Measurements from ENCODE around the gene ZNF846. TPM values are rescaled to one million over a fixed set of nuclear protein-coding genes. Genes with fewer than 3 reads are reported as not detected.

Gene ZNF846
- total RNA-seq, 2 experiments from 2014 or later = 5.3 to 6.4 TPM

DNA sequence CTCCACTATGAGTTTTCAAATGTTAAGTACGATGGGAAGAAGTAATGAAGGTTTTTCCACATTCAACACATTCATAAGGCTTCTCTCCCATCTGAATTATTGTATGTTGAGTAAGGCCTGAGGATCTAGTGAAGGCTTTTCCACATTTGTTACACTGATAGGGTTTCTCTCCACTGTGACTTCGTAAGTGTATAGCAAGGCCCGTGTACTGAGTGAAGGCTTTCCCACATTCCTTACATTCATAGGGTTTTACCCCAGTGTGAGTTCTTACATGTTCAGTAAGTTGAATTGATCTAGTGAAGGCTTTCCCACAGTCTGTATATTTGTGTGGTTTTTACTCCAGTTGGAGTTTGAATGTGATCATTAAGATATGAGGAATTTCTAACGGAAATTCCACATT lies 44.4 kb downstream of the ZNF846 start:
- Mint-ChIP-seq H3K27ac (no peak overlapping the region), H3K36me3 (ENCODE audit: low read depth) (no peaks in the 10 kb centered on the region), H3K4me3 (no peak overlapping the region), H3K27me3 (no peaks in the 10 kb centered on the region), H3K9me3 (ENCODE audit: low read depth) (peaks cover 13% of the 10 kb centered on the region), H3K4me1 (peaks cover 6% of the 10 kb centered on the region)
- intact Hi-C loops (cut with DNase I, micrococcal nuclease) = no loop called here
- ChIA-PET CTCF (no interaction called here), POLR2A (no interaction called here)
- no peak for DNase-seq
- ATAC-seq = no peak

DNA sequence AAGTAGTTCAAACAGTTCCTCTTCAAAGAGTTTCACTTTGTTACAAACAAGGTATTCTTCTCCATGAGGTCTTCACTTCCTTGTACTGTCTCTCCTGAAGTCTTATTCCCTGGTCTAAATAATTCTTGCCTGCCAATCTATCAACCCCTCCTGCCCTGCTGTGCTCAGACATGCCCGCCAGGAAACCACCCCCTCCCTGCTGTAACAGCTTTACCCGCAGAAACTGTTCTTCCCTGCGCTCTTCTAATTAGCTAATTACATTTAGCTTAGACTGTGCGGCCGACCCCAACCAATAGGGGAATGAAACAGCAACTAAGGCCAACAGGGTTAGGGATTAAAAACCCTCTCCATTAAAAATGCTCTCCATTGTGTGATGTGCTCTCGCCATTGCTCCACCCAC lies 46.7 kb downstream of the ZNF846 start:
- H3K4me3 Mint-ChIP-seq = no peak overlapping the region
- peak; percentile 49 for ATAC-seq

DNA sequence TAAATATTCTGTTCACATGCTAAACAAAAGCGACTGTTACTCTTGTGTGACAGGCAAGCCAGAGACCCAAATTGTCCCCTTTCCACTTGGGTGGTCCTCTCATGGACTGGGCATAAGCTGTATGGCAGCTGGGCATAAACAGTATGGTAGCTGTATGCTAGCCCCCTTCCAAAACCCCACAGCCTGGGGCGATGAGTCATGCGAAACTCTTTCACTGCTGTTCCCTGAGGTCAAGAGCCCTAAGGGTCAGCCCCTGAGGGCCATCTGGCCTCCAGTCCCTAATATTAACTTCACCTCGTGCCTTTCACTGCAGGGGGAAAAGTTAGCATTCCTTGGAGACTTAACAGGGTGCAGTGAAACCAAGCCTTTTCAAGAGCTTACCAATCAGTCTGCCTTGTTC lies 48.0 kb downstream of the ZNF846 start:
- H3K27ac Mint-ChIP-seq = no peak overlapping the region
- ATAC-seq (no peak), DNase-seq (no peak)
- intact Hi-C loops (cut with DNase I, micrococcal nuclease) = no loop called here
- peaks cover 6% of the 10 kb centered on the region for H3K4me1 Mint-ChIP-seq
- H3K9me3 Mint-ChIP-seq (ENCODE audit: low read depth) = peaks cover 13% of the 10 kb centered on the region
- CTCF ChIA-PET = no interaction called here
- POLR2A ChIA-PET = no interaction called here
- H3K4me3 Mint-ChIP-seq = no peak overlapping the region
- H3K36me3 Mint-ChIP-seq (ENCODE audit: low read depth) = no peaks in the 10 kb centered on the region
- peaks cover 7% of the 10 kb centered on the region for H3K27me3 Mint-ChIP-seq

More for the DNA sequence above, 46.7 kb downstream of the ZNF846 start:
- CTCF ChIA-PET = interaction anchor here (0.9 kb wide), 1 partner anchor 94 kb away, joined by 3 read pairs; no protein-coding TSS in a partner anchor
- peaks cover 6% of the 10 kb centered on the region for H3K4me1 Mint-ChIP-seq
- intact Hi-C loops (cut with DNase I, micrococcal nuclease) = no loop called here
- no peak overlapping the region for H3K27ac Mint-ChIP-seq
- no peaks in the 10 kb centered on the region for H3K36me3 Mint-ChIP-seq (ENCODE audit: low read depth)
- POLR2A ChIA-PET = no interaction called here
- peaks cover 7% of the 10 kb centered on the region for H3K27me3 Mint-ChIP-seq
- H3K9me3 Mint-ChIP-seq (ENCODE audit: low read depth) = peaks cover 13% of the 10 kb centered on the region
- DNase-seq = peak; percentile 13

DNA sequence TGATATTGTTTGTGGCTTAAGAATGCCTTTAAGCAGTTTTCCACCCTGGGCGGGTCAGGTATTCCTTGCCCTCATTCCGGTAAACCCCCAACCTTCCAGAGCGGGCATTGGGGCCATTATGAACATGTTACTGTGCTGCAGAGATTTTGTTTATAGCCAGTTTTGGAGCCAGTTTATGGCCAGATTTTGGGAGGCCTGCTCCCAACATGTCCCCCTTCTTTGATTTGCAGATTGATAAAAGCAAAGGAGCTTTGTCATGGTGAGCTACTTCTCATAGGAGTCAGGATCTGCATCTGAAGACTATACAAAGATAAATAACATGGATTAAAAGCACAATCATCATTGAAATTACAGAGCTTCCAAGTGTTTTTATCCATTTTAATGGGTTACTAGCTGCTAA lies 56.7 kb downstream of the ZNF846 start:
- POLR2A ChIA-PET = no interaction called here
- Mint-ChIP-seq H3K36me3 (ENCODE audit: low read depth) (peaks cover 7% of the 10 kb centered on the region), H3K9me3 (ENCODE audit: low read depth) (peaks cover 36% of the 10 kb centered on the region), H3K27ac (no peak overlapping the region), H3K4me3 (no peak overlapping the region), H3K27me3 (peaks cover 2% of the 10 kb centered on the region), H3K4me1 (no peaks in the 10 kb centered on the region)
- intact Hi-C loops (cut with DNase I, micrococcal nuclease) = no loop called here
- DNase-seq = no peak
- no peak for ATAC-seq
- CTCF ChIA-PET = no interaction called here

DNA sequence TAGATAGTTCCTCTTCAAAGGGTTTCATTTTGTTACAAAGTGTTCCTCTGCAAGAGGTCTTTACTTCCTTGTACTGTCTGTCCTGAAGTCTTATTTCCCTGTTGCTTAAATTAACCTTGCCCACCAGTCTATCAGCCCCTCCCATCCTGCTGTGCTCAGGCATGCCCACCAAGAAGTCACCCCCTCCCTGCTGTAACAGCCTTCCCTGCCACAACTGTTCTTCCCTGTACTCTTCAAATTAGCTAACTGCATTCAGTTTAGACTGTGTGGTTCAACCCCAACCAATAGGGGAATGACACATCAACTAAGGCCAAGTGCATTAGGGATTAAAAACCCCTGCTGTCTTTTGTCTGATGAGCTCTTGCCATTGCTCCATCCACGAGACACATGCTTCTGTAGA lies 59.2 kb downstream of the ZNF846 start:
- ATAC-seq (no peak), DNase-seq (no peak)
- peaks cover 36% of the 10 kb centered on the region for H3K9me3 Mint-ChIP-seq (ENCODE audit: low read depth)
- CTCF ChIA-PET = no interaction called here
- no peak overlapping the region for H3K27ac Mint-ChIP-seq
- intact Hi-C loops (cut with DNase I, micrococcal nuclease) = no loop called here
- no peaks in the 10 kb centered on the region for H3K4me1 Mint-ChIP-seq
- H3K4me3 Mint-ChIP-seq = no peak overlapping the region
- POLR2A ChIA-PET = no interaction called here
- H3K27me3 Mint-ChIP-seq = peaks cover 2% of the 10 kb centered on the region
- peaks cover 7% of the 10 kb centered on the region for H3K36me3 Mint-ChIP-seq (ENCODE audit: low read depth)

- H3K27ac Mint-ChIP-seq = no peak overlapping the region
- ATAC-seq = no peak
- H3K27me3 Mint-ChIP-seq = peaks cover 2% of the 10 kb centered on the region
- H3K36me3 Mint-ChIP-seq (ENCODE audit: low read depth) = peaks cover 2% of the 10 kb centered on the region
- no peak overlapping the region for H3K4me3 Mint-ChIP-seq
- peaks cover 7% of the 10 kb centered on the region for H3K4me1 Mint-ChIP-seq
- peaks cover 14% of the 10 kb centered on the region for H3K9me3 Mint-ChIP-seq (ENCODE audit: low read depth)
- DNase-seq = no peak
- POLR2A ChIA-PET = interaction anchor here (0.6 kb wide), 1 partner anchor 606 kb away, joined by 3 read pairs; no protein-coding TSS in a partner anchor
- intact Hi-C loops (cut with DNase I, micrococcal nuclease) = no loop called here
- CTCF ChIA-PET = no interaction called here
These were observed 62.7 kb downstream of the ZNF846 start for GRCh38 chr19:9705836-9706235.

DNA sequence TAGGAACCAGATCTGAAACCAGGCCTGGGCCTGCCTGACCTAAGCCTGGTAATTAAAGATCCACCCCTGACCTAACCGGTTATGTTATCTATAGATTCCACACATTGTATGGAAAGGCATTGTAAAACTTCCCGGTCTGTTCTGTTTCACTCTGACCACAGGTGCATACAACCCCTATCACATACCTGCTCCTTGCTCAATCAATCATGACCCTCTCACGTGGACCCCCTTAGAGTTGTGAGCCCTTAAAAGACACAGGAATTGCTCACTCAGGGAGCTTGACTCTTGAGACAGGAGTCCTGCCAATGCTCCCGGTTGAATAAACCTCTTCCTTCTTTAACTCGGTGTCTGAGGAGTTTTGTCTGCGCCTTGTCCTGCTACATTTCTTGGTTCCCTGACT lies 66.4 kb downstream of the ZNF846 start:
- ChIA-PET POLR2A (no interaction called here), CTCF (no interaction called here)
- H3K27ac Mint-ChIP-seq = no peak overlapping the region
- DNase-seq = no peak
- intact Hi-C loops (cut with DNase I, micrococcal nuclease) = no loop called here
- H3K4me1 Mint-ChIP-seq = peaks cover 7% of the 10 kb centered on the region
- H3K27me3 Mint-ChIP-seq = peaks cover 3% of the 10 kb centered on the region
- no peak overlapping the region for H3K4me3 Mint-ChIP-seq
- no peak for ATAC-seq
- peaks cover 10% of the 10 kb centered on the region for H3K9me3 Mint-ChIP-seq (ENCODE audit: low read depth)
- no peaks in the 10 kb centered on the region for H3K36me3 Mint-ChIP-seq (ENCODE audit: low read depth)

Other genes with a start within 250 kb of the ZNF846 start
- gene ZNF426, start 230.1 kb downstream of the ZNF846 start, total RNA-seq = 10 to 100 TPM; 10.4 to 12.3 TPM
- 10 to 100 TPM; 71.4 to 75.3 TPM for gene ZNF121, start 184.2 kb downstream of the ZNF846 start, total RNA-seq
- gene ZNF561, start 147.5 kb downstream of the ZNF846 start, total RNA-seq = 10 to 100 TPM; 19.1 to 22.7 TPM
- gene ZNF562, start 93.6 kb downstream of the ZNF846 start, total RNA-seq = 10 to 100 TPM; 29.9 to 39.7 TPM
- gene FBXL12, start 50.3 kb upstream of the ZNF846 start, total RNA-seq = 10 to 100 TPM; 19.9 to 22.5 TPM
- gene UBL5, start 59.2 kb upstream of the ZNF846 start, total RNA-seq = 100 to 1,000 TPM; 214 to 327 TPM
- 10 to 100 TPM; 70.4 to 74.2 TPM for gene PIN1, start 66.6 kb upstream of the ZNF846 start, total RNA-seq
- gene OLFM2, start 167.8 kb upstream of the ZNF846 start, total RNA-seq = 1 to 10 TPM; 1.3 to 1.8 TPM
- gene COL5A3, start 241.8 kb upstream of the ZNF846 start, total RNA-seq = 1 to 10 TPM in 1 of 2 experiments, under 1 TPM in 1; 0.77 to 1.1 TPM
- not detected for gene RDH8, start 244.7 kb upstream of the ZNF846 start, total RNA-seq

Measured in activated CD4-positive, alpha-beta T cell treated with anti-CD3 and anti-CD28 coated beads for 36 hours (primary cell).